ENCODE results near the gene MAPK4. TPM values are rescaled to one million over a fixed set of nuclear protein-coding genes. Genes with fewer than 3 reads are reported as not detected.
"Not testable (repeated sequence)": the region's sequence is repeated elsewhere in the genome, so short reads cannot be mapped to it uniquely, and the experiment has no call there.

MAPK4 gene
- total RNA-seq, 5 donors from 2014 or later (not counting 1 experiment from before 2014, with no cell fraction given) = 0.06 TPM; not detected in 4

DNA sequence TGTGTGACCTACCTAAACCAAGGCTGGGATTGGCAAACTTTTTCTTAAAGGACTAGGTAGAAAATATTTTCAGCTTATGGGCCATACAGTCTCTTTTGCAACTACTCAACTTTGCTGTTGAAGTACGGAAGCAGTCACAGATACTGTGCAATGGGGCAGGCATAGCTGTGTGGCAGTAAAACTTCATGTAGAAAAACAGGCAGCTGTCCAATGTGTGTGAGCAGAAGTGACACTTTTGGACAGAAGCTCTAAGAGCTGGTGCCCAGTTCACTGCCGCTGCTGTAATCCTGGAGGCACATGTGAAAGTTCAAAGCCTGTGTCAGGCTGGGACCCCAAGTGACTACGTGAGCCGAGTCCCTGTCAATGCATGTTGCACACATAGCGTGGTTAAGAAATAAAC lies 46.7 kb downstream of the MAPK4 start:
- no peaks in the 10 kb centered on the region for H3K36me3 ChIP-seq (ENCODE audit: control insufficient read depth in 2 of 2, extremely low read depth in 1 of 2, insufficient read depth in 1 of 2, low read length in 1 of 2)
- DNase-seq = no peak
- no peak overlapping the region for H3K4me3 ChIP-seq (ENCODE audit: control insufficient read depth in 1 of 2, extremely low read depth in 1 of 2, low read length in 1 of 2)
- Mint-ChIP-seq H3K27ac (no peak overlapping the region), H3K27me3 (peaks cover 5 to 24% of the 10 kb centered on the region in 2 donors), H3K4me1 (no peaks in the 10 kb centered on the region), H3K4me3 (no peak overlapping the region), H3K9me3 (peaks cover under 1 to 7% (median 3%) of the 10 kb centered on the region in 3 donors), H3K36me3 (no peaks in the 10 kb centered on the region)
- H3K27me3 ChIP-seq (replicated peaks in 1 of 2; ENCODE audit: control insufficient read depth in 2 of 2, extremely low read depth in 1 of 2, insufficient read depth in 2 of 2, low read length in 1 of 2) = peaks cover 0 to 8% of the 10 kb centered on the region in 2 experiments
- no peak overlapping the region for H3K27ac ChIP-seq (ENCODE audit: low read length)
- no peaks in the 10 kb centered on the region for H3K4me1 ChIP-seq (ENCODE audit: control insufficient read depth in 1 of 2, extremely low read depth in 1 of 2, insufficient read depth in 2 of 2, low read length in 2 of 2)
- ChIA-PET CTCF (no interaction called here), POLR2A (no interaction called here)
- no peak for ATAC-seq (replicated peaks in 1 of 4)
- 91% methylated on average over 5 of the region's 5 CpGs for WGBS (ENCODE audit: insufficient coverage)
- H3K9me3 ChIP-seq = no peaks in the 10 kb centered on the region

DNA sequence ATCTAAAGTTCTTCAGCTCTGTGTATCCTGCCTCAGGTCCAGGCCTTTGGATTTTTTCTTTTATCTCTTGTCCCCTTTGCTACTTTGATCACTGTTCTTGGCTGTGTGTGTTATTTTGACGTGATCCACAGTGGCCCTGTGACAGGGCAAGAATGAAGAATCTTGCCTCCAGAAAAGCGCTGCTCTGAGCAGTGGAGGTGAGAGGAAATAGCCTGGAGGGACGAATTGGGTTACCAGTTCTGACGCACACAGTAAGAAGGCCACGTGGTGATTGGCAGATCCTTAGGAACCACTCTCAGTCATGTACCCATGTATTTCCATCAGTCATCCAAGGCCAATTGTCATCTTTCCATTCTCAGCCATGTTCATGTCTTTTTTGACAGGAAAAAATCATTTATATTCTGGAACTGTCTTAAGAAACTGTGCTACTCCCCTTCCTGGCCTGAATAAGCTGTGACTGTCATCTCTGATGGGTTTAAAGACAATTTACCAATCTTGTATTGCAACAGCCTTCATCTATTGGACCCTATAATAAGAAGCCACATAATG lies 47.6 kb downstream of the MAPK4 start:
- H3K4me3 Mint-ChIP-seq = no peak overlapping the region
- H3K4me1 Mint-ChIP-seq = no peaks in the 10 kb centered on the region
- ATAC-seq (replicated peaks in 1 of 4) (no peak), DNase-seq (no peak)
- POLR2A ChIA-PET = no interaction called here
- Histone ChIP-seq H3K4me3 (ENCODE audit: control insufficient read depth in 1 of 2, extremely low read depth in 1 of 2, low read length in 1 of 2) (no peak overlapping the region), H3K4me1 (ENCODE audit: control insufficient read depth in 1 of 2, extremely low read depth in 1 of 2, insufficient read depth in 2 of 2, low read length in 2 of 2) (no peaks in the 10 kb centered on the region), H3K27ac (ENCODE audit: low read length) (no peak overlapping the region), H3K9me3 (no peaks in the 10 kb centered on the region), H3K27me3 (replicated peaks in 1 of 2; ENCODE audit: control insufficient read depth in 2 of 2, extremely low read depth in 1 of 2, insufficient read depth in 2 of 2, low read length in 1 of 2) (peaks cover 0 to 8% of the 10 kb centered on the region in 2 experiments), H3K36me3 (ENCODE audit: control insufficient read depth in 2 of 2, extremely low read depth in 1 of 2, insufficient read depth in 1 of 2, low read length in 1 of 2) (no peaks in the 10 kb centered on the region)
- no peak overlapping the region for H3K27ac Mint-ChIP-seq
- H3K36me3 Mint-ChIP-seq = no peaks in the 10 kb centered on the region
- WGBS (ENCODE audit: insufficient coverage) = 77% methylated on average over 5 of the region's 5 CpGs
- H3K9me3 Mint-ChIP-seq = peaks cover 0 to 7% (median 3%) of the 10 kb centered on the region in 3 donors
- CTCF ChIA-PET = no interaction called here
- peaks cover 5 to 23% of the 10 kb centered on the region in 2 donors for H3K27me3 Mint-ChIP-seq

DNA sequence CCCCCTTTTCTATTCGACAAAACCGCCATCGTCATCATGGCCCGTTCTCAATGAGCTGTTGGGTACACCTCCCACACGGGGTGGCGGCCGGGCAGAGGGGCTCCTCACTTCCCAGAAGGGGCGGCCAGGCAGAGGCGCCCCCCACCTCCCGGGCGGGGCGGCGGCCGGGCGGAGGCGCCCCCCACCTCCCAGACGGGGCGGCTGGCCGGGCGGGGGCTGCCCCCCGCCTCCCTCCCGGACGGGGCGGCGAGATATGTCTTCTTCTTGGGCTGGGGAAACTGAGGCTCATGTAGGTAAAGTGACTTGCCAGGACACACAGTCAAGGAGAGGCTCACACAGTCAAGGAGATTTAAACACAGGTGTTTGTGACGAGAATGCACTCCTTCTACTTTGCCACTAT lies 49.3 kb downstream of the MAPK4 start:
- H3K27ac Mint-ChIP-seq; H3K4me3 ChIP-seq (ENCODE audit: control insufficient read depth in 1 of 2, extremely low read depth in 1 of 2, low read length in 1 of 2); H3K27ac ChIP-seq (ENCODE audit: low read length); DNase-seq; H3K36me3 Mint-ChIP-seq; H3K4me1 Mint-ChIP-seq; POLR2A ChIA-PET; H3K27me3 ChIP-seq (replicated peaks in 1 of 2; ENCODE audit: control insufficient read depth in 2 of 2, extremely low read depth in 1 of 2, insufficient read depth in 2 of 2, low read length in 1 of 2); H3K9me3 ChIP-seq; ATAC-seq (replicated peaks in 1 of 4); H3K36me3 ChIP-seq (ENCODE audit: control insufficient read depth in 2 of 2, extremely low read depth in 1 of 2, insufficient read depth in 1 of 2, low read length in 1 of 2); H3K4me1 ChIP-seq (ENCODE audit: control insufficient read depth in 1 of 2, extremely low read depth in 1 of 2, insufficient read depth in 2 of 2, low read length in 2 of 2); H3K4me3 Mint-ChIP-seq; CTCF ChIA-PET: not testable (repeated sequence)
- Mint-ChIP-seq H3K27me3 (peaks cover 5 to 23% of the 10 kb centered on the region in 2 donors), H3K9me3 (peaks cover 0 to 12% (median 3%) of the 10 kb centered on the region in 3 donors)
- 100% methylated on average over 1 of the region's 26 CpGs for WGBS (ENCODE audit: insufficient coverage)

DNA sequence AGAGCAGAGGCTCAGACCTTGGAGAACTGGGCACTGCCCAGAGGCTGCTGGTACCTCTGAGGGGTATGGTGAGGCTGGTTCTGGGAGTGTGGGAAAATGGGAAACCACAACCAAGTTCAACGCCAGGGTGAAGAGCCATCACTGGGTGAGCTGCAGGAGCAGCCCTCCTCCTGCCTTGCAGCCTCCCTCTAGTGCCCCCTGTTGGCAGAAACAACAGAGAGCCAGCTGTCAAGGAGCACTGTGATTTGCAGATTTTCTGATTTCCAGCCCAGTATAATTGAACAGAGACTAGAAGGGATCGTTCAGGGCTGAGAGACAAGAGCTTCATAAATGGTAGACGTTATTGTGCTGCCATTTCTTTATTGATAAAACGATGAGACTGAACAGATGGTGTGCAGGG lies 50.5 kb downstream of the MAPK4 start:
- H3K4me3 ChIP-seq (ENCODE audit: control insufficient read depth in 1 of 2, extremely low read depth in 1 of 2, low read length in 1 of 2) = no peak overlapping the region
- Mint-ChIP-seq H3K27me3 (peaks cover 5 to 28% of the 10 kb centered on the region in 2 donors), H3K9me3 (peaks cover 0 to 12% (median 3%) of the 10 kb centered on the region in 3 donors), H3K4me1 (no peaks in the 10 kb centered on the region), H3K27ac (no peak overlapping the region), H3K4me3 (no peak overlapping the region), H3K36me3 (no peaks in the 10 kb centered on the region)
- ATAC-seq (replicated peaks in 1 of 4) (no peak), DNase-seq (no peak)
- WGBS (ENCODE audit: insufficient coverage) = 40% methylated on average over 1 of the region's 4 CpGs
- POLR2A ChIA-PET = no interaction called here
- no peaks in the 10 kb centered on the region for H3K4me1 ChIP-seq (ENCODE audit: control insufficient read depth in 1 of 2, extremely low read depth in 1 of 2, insufficient read depth in 2 of 2, low read length in 2 of 2)
- H3K36me3 ChIP-seq (ENCODE audit: control insufficient read depth in 2 of 2, extremely low read depth in 1 of 2, insufficient read depth in 1 of 2, low read length in 1 of 2) = no peaks in the 10 kb centered on the region
- H3K27ac ChIP-seq (ENCODE audit: low read length) = no peak overlapping the region
- CTCF ChIA-PET = no interaction called here
- no peaks in the 10 kb centered on the region for H3K9me3 ChIP-seq
- peaks cover 0 to 3% of the 10 kb centered on the region in 2 experiments for H3K27me3 ChIP-seq (replicated peaks in 1 of 2; ENCODE audit: control insufficient read depth in 2 of 2, extremely low read depth in 1 of 2, insufficient read depth in 2 of 2, low read length in 1 of 2)

DNA sequence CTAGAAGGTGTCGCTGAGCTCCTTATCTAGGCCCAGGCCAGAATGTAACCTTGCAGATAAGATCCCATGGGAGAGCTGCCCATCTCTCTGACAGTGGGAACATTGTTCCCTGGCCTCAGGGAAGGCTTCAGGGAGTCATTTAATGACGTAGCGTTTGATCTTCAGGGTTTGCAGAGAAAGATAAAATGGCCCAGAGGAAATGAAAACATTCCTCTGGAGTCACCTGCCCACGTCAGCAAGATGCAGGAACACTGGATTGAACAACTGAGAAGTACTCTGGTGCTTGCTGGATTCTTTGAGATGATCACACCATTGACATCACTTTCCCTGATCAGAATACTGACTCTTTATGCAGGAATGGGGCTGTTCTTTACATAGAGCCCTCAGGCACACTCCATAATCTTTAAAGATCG lies 51.6 kb downstream of the MAPK4 start:
- no peaks in the 10 kb centered on the region for H3K27me3 ChIP-seq (replicated peaks in 1 of 2; ENCODE audit: control insufficient read depth in 2 of 2, extremely low read depth in 1 of 2, insufficient read depth in 2 of 2, low read length in 1 of 2)
- peaks cover 2 to 27% of the 10 kb centered on the region in 2 donors for H3K27me3 Mint-ChIP-seq
- no peak overlapping the region for H3K4me3 Mint-ChIP-seq
- no peaks in the 10 kb centered on the region for H3K36me3 ChIP-seq (ENCODE audit: control insufficient read depth in 2 of 2, extremely low read depth in 1 of 2, insufficient read depth in 1 of 2, low read length in 1 of 2)
- ChIA-PET POLR2A (no interaction called here), CTCF (no interaction called here)
- H3K36me3 Mint-ChIP-seq = no peaks in the 10 kb centered on the region
- H3K4me1 Mint-ChIP-seq = no peaks in the 10 kb centered on the region
- H3K27ac ChIP-seq (ENCODE audit: low read length) = no peak overlapping the region
- H3K9me3 ChIP-seq = no peaks in the 10 kb centered on the region
- H3K4me1 ChIP-seq (ENCODE audit: control insufficient read depth in 1 of 2, extremely low read depth in 1 of 2, insufficient read depth in 2 of 2, low read length in 2 of 2) = no peaks in the 10 kb centered on the region
- 63% methylated on average over 4 of the region's 5 CpGs for WGBS (ENCODE audit: insufficient coverage)
- H3K9me3 Mint-ChIP-seq = peaks cover 0 to 12% (median 3%) of the 10 kb centered on the region in 3 donors
- DNase-seq (no peak), ATAC-seq (replicated peaks in 1 of 4) (no peak)
- no peak overlapping the region for H3K27ac Mint-ChIP-seq
- no peak overlapping the region for H3K4me3 ChIP-seq (ENCODE audit: control insufficient read depth in 1 of 2, extremely low read depth in 1 of 2, low read length in 1 of 2)

DNA sequence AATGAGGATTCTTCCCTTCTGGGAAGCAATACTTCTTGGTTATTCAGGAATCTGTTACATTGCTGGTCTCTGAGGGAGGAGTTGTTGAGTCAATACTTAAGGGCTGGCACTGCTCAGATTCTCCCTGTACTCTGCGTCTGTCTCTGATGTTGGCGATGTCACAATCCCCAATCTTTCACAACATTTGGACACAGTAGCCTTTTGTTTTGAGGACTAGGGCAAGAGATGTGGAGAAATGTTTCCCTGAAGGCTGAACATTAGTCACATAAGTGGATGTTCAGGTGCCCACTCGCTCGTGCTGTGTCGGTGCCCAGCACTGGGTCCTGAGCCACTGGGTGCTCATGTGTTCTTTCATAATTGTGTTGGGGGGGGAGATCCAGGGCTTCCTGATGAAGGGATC lies 55.0 kb downstream of the MAPK4 start:
- Mint-ChIP-seq H3K4me3 (no peak overlapping the region), H3K27me3 (peaks cover 5 to 26% of the 10 kb centered on the region in 2 donors), H3K27ac (no peak overlapping the region), H3K9me3 (peaks cover 0 to 6% (median 0%) of the 10 kb centered on the region in 3 donors), H3K36me3 (no peaks in the 10 kb centered on the region), H3K4me1 (no peaks in the 10 kb centered on the region)
- WGBS (ENCODE audit: insufficient coverage) = 94% methylated on average over 3 of the region's 5 CpGs
- H3K9me3 ChIP-seq = no peaks in the 10 kb centered on the region
- no peak overlapping the region for H3K27ac ChIP-seq (ENCODE audit: low read length)
- H3K4me1 ChIP-seq (ENCODE audit: control insufficient read depth in 1 of 2, extremely low read depth in 1 of 2, insufficient read depth in 2 of 2, low read length in 2 of 2) = no peaks in the 10 kb centered on the region
- H3K36me3 ChIP-seq (ENCODE audit: control insufficient read depth in 2 of 2, extremely low read depth in 1 of 2, insufficient read depth in 1 of 2, low read length in 1 of 2) = no peaks in the 10 kb centered on the region
- DNase-seq (no peak), ATAC-seq (replicated peaks in 1 of 4) (no peak)
- no peak overlapping the region for H3K4me3 ChIP-seq (ENCODE audit: control insufficient read depth in 1 of 2, extremely low read depth in 1 of 2, low read length in 1 of 2)
- ChIA-PET CTCF (no interaction called here), POLR2A (no interaction called here)
- no peaks in the 10 kb centered on the region for H3K27me3 ChIP-seq (replicated peaks in 1 of 2; ENCODE audit: control insufficient read depth in 2 of 2, extremely low read depth in 1 of 2, insufficient read depth in 2 of 2, low read length in 1 of 2)
